OCI-LY1 (cell line): ENCODE results near the gene IGFN1.

Experiments
- CTCF ChIP-seq: fragments of 200-600 bp; sonication (generic), shearing (Covaris generic); IDR thresholded peaks from 2 replicates; pipeline ENCODE4 v1.5.1; 2017; ENCODE audit warnings: mild to moderate bottlenecking, antibody characterized with exemption, low read length, moderate library complexity, mixed read lengths
- EZH2 ChIP-seq: fragments of 200-600 bp; sonication (generic), shearing (Covaris generic); IDR thresholded peaks from 2 replicates; pipeline ENCODE4 v1.8.0; 2017; ENCODE audit warnings: borderline replicate concordance, mixed run types, mild to moderate bottlenecking, antibody characterized with exemption, low read length, moderate library complexity, mixed read lengths

GRCh38 chr1:201262963-201263608, 72.5 kb downstream of the IGFN1 start:
- TF ChIP-seq EZH2 = no peak
- TF ChIP-seq CTCF = no peak
